NCI-H2227 (cell line): Measurements from ENCODE around the gene RABL2B.

Experiments used
- DNase-seq: peaks from one replicate; lab custom pipeline; 2025; ENCODE audit not compliant: unreplicated experiment; lab: John Stamatoyannopoulos, UW

RABL2B gene

DNA sequence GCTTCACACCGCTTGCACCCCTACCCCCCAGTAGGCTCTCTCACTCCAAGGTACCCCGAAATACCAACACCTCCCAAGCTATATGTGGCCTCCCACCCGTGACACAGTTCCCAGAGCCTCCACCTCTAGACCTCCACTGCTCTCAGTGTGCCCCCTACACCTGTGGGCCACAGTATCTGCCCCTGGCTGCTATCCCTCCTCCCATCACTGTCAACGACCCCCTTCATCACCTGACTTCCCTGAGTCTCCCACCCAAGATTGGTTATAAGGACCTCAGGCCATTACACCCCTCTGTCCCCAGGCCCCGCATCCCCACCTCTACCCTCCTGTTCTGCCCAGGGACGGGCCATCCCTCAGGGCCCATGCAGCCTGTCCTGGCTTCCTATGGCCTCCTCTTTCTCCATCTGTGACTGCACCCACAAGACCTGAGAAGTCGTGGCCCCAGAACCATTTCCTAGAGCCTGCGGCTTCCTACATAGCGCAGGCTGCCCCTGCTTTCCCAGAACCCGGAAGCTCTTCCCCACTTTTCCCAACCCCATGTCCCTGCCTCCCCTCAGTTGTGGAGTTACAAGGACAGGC lies 44.7 kb downstream of the RABL2B start:
- no peak for DNase-seq

DNA sequence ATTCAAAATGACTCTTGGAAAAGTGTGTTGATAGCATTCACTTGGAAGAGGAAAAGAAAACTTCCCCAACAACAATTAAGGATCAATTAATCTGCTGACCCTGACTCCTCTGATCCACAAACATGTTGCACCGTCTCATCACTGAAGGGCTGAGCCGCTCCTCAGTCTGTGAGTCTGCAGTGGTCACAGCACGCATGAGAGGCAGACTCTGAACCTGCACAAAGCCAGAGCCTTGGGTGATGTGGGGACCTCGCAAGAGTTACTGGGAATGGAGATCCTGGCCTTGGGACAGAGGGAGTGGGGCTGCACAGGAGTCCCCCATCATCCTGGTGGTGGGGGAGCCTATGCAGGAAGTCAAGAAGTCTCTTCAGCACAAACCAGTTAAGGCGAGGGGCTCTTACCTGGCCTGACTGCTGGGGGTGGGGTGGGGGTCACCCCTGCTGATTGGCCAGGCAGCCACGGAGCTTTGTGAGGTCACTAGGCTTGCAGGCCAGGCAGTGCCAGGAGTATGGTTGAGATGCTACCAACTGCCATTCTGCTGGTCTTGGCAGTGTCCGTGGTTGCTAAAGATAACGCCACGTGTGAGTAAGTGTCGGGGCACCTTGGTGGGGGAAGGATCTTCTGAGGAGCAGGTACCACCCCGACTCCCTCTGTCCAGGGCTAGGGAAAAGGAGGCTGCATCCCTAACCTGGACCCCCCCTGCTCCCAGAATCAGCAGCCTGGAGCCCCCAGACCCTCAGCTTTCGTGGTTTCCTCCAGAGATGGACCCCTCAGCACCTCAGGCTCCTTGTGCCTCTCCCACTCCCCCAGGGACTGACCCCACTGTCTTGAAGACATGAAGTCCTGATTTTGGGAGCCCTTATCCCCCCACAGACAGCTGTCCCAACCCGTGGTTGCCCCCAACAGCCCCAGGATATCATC lies 45.4 kb downstream of the RABL2B start, which contains the start of gene ACR:
TSS of gene ACR (plus strand) at position 477 of the 921 bp plus-strand sequence. CDS start at position 509, 32 bp downstream.
- no peak for DNase-seq

GRCh38 chr22:50735739-50736030 lies 47.8 kb downstream of the RABL2B start:
- DNase-seq: no peak

DNA sequence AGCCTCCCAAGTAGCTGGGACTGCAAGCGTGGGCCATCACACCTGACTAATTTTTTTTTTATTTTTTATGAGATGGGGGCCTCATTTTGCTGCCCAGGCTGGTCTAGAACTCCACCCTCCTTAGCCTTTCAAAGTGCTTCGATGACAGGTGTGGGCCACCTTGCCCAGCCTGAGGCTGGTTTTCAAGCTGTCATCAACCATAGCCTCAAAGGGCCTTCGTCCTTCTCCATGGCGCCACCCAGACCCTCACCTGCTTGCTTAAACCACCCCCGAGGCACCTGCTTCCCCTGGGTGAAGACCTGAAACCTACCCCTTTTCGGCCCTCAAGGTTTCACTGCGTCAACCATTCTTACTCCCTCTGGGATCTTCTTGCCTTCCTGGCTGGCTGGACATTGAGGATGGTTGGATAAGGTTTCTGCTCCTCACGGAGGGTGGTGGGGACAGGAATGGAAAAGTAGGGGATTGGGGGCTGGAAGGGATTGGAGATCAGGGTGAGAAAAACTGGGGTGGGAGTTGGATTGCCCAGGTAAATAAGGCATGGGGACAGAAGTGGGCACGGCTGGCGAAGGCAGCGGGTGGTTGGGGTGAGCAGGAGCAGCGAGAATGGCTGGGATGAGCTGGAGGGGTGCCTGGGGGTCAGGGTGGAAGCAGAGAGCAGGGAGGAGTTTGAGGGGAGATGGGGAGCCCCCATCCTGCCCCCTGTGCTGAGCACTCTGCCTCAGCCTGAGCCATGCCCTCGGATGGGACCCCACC lies 48.3 kb downstream of the RABL2B start:
- no peak for DNase-seq

DNA sequence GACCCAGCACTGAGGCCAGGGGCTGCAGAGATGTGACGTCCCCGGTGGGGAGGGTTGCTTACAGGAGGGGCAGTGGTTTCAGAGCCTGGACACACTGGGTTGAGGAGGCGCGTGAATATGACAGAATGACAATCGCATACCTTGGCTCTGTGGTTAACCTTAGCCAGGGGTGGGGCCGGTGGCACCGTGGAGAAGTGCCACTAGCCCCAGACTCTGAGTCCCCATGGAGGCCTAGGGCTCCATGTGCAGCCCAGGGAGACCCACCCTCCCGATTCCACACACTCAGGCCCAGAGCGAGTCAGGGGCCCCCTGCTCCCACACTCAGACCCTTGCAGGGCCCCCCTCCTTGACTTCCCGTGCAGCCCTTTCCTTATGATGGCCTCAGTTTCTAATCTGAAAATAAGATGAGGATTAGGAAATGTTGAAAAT lies 49.1 kb downstream of the RABL2B start:
- no peak for DNase-seq

GRCh38 chr22:50733521-50734342 lies 49.7 kb downstream of the RABL2B start:
- DNase-seq: peak; percentile 32

- no peak for DNase-seq
These were observed 50.8 kb downstream of the RABL2B start for GRCh38 chr22:50732681-50733080.

GRCh38 chr22:50731811-50732624 lies 51.4 kb downstream of the RABL2B start:
- no peak for DNase-seq

GRCh38 chr22:50730941-50731661 lies 52.3 kb downstream of the RABL2B start:
- no peak for DNase-seq

DNA sequence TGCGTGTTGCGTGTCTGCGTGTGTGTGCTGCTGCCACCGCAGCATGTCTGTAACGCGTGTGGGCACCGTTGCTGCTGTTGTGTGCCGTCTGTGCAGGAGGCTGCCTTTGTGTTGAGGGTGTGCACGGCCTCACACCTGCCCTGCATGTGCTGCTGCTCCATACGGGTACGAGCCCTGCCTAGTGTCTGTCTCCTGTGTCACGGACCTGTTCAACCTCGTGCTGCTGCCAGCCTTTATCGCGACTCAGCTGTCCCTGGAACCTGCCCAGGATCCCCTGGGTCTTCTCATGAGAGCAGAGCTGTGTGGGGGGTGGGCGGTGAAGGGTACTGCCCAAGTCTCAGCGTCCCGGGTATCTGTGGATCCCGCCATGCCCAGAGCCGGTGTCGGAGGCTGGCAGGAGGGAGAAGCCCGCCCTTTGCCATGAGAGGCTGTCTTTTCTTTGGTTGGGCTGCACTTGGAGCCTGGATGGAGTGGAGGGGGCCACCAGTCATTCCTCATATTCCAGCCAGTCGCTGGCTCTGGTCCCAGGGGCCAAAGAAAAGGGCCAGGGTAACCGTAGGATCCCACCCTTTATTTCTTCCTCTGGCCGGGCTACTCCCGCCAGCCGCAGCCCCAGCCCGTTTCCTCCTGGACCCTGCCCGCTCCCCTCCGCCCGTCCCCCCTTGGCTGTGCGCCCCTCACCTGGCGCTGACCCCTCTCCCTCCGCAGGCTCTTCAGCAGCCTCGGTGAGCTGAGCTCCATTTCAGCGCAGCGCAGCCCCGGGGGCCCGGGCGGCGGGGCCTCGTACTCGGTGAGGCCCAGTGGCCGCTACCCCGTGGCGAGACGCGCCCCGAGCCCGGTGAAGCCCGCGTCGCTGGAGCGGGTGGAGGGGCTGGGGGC lies 53.2 kb downstream of the RABL2B start:
- no peak for DNase-seq

GRCh38 chr22:50729391-50730012 lies 53.9 kb downstream of the RABL2B start:
- DNase-seq: no peak

DNA sequence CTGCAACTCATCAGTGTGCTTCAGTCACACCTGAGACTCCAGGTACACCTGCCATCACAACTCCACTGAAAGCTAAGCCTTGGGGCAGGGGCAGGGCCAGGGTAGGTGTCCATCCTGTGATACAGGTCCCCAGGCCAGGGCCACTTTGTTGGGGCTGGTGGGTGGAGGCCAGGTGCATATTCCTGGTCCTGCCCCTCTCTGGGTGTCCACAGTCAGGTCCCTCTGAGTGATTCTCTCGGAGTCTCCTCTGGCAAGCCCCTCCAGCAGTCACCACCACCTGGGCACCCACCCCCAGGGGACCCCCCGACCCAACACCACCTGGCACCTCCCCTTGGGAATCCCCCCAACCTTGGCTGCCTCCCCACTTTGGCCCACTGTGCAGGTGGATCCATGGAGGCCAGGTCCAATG lies 54.9 kb downstream of the RABL2B start:
- no peak for DNase-seq

- no peak for DNase-seq
These were observed 55.5 kb downstream of the RABL2B start for GRCh38 chr22:50727678-50728522.

DNA sequence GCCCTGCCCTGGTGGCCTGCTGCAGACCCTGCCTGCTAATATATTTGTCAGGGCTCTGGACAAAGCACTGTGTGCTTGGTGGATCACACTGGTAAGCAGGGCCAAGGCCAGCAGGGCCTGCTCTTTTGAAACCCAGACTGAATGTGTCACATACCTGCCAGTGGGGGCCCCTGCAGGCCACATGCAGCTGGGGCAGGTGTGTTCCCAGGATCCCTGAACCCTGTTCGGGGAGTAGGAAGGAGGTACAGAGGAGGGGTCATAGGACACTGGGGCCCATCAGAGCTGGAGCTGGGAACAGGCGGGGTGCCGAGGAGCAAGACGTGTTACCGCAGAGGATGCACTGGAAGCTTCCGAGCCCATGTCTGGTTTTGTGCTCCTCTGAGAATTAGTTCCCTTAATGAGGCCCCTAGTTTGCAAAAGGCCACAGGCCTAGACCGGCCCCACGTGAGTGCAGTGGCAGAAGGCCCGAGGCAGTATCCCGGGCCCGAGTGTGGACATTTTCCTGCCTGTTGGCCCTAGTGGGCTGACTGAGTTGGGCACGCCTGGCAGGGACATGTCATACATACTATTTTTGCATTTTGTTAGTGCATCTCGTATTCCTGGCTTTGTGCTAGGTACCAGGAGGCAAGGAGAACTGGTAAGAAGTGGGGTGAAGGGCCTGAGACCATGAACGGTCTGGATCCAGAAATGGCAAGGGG lies 56.6 kb downstream of the RABL2B start:
- DNase-seq: no peak

GRCh38 chr22:50725597-50725996 lies 57.8 kb downstream of the RABL2B start:
- DNase-seq: no peak

GRCh38 chr22:50724616-50725015 lies 58.8 kb downstream of the RABL2B start:
- DNase-seq: no peak

DNA sequence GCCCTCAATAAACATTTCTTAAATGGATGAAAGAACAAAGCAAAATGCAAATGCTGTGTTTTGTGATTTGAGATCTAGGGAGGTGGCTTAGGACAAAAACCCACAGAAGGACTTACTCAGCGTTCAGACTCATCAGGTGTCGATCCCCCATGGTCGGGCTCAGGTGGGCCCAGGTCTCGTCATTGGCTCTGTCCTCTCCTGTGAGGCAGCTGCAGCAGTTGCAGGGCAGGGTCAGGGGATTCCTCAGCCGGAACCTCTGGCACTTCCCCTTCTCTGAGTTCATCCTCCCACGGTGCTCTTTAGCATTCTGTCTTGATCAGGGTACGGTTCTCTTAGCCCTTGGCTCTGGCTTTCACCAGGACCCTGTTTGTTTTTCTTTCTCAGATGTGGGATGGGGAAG lies 59.4 kb downstream of the RABL2B start:
- no peak for DNase-seq
